Suprapubic skin (tissue), 4 donors: Measurements from ENCODE around the gene GALNT11. TPM values are rescaled to one million over a fixed set of nuclear protein-coding genes. Genes with fewer than 3 reads are reported as not detected.

Experiments used
- DNase-seq, 2 donors: peaks; one replicate each; pipeline ENCODE4 v3.0.0-alpha.2; 2019; ENCODE audit warnings: low spot score in 2 of 2
- H3K27ac ChIP-seq: fragments of 200-600 bp; sonication (generic); one replicate; pipeline ENCODE4 v1.5.1; 2019
- H3K27me3 ChIP-seq: fragments of 200-600 bp; sonication (generic); one replicate; pipeline ENCODE4 v1.5.1; 2019
- H3K36me3 ChIP-seq: fragments of 200-600 bp; sonication (generic); one replicate; pipeline ENCODE4 v1.5.1; 2019
- H3K4me1 ChIP-seq: fragments of 200-600 bp; sonication (generic); one replicate; pipeline ENCODE4 v1.5.1; 2019
- H3K4me3 ChIP-seq: fragments of 200-600 bp; sonication (generic); one replicate; pipeline ENCODE4 v1.5.1; 2019; ENCODE audit warnings: mild to moderate bottlenecking
- H3K9me3 ChIP-seq: fragments of 200-600 bp; sonication (generic); one replicate; pipeline ENCODE4 v1.5.1; 2019
- CTCF ChIP-seq, 2 donors: fragments of 200-600 bp in 1 of 2; fragments of 450-650 bp in 1 of 2; sonication (generic) in 1 of 2; IDR thresholded peaks; one replicate each; pipeline ENCODE4 v1.5.1; 2016 to 2019; ENCODE audit warnings: antibody characterized with exemption in 2 of 2, mild to moderate bottlenecking in 1 of 2, moderate library complexity in 1 of 2
- EP300 ChIP-seq: sonication (generic); formaldehyde crosslinking; IDR thresholded peaks from one replicate; pipeline ENCODE4 v1.6.1; 2017; ENCODE audit warnings: antibody characterized with exemption
- POLR2A ChIP-seq, 2 donors: fragments of 450-650 bp; IDR thresholded peaks; one replicate each; pipeline ENCODE4 v1.6.1; 2017; ENCODE audit warnings: antibody characterized with exemption in 2 of 2, mild to moderate bottlenecking in 2 of 2, moderate library complexity in 2 of 2
- POLR2AphosphoS5 ChIP-seq, 3 donors: sonication (generic); formaldehyde crosslinking; IDR thresholded peaks; one replicate each; pipeline ENCODE4 v1.6.1; 2017; ENCODE audit warnings: antibody characterized with exemption in 3 of 3
- WGBS: methylation state at CpG from one replicate; pipeline ENCODE4 v1.1.5; 2018; 5-methylcytosine and 5-hydroxymethylcytosine counted together
- total RNA-seq, 4 donors: library from RNA; depleted of rRNA; stranded (reverse); fragments of >200 nt; gene quantifications; one replicate each; pipeline ENCODE4 v1.1.0, GENCODE V29; 2016

The GALNT11 gene
- total RNA-seq, 4 donors from 2014 or later, result 34.5 to 48.6 (median 42.5) TPM

GRCh38 chr7:151987748-151988529 is 37.5 kb upstream of the GALNT11 start:
- Histone ChIP-seq H3K4me1 (peaks cover 3% of the 10 kb centered on the region), H3K27me3 (peaks cover 7% of the 10 kb centered on the region), H3K27ac (no peak overlapping the region), H3K9me3 (no peaks in the 10 kb centered on the region), H3K4me3 (no peak overlapping the region), H3K36me3 (no peaks in the 10 kb centered on the region)
- no peak for TF ChIP-seq POLR2A (IDR thresholded peaks at IDR 0.05)
- no peak for TF ChIP-seq EP300
- TF ChIP-seq CTCF (IDR thresholded peaks at IDR 0.05), result no peak
- TF ChIP-seq POLR2AphosphoS5 (IDR thresholded peaks at IDR 0.05), result no peak
- 76% methylated on average over 14 of the region's 18 CpGs for WGBS
- DNase-seq, result no peak

- TF ChIP-seq POLR2A (IDR thresholded peaks at IDR 0.05) (no peak), CTCF (IDR thresholded peaks at IDR 0.05) (peak in 1 of 2 donors; percentile 13), EP300 (no peak)
- no peaks in the 10 kb centered on the region for H3K36me3 ChIP-seq
- peaks cover 3% of the 10 kb centered on the region for H3K4me1 ChIP-seq
- no peaks in the 10 kb centered on the region for H3K9me3 ChIP-seq
- H3K27me3 ChIP-seq, result peaks cover 8% of the 10 kb centered on the region
- no peak overlapping the region for H3K4me3 ChIP-seq
- no peak for DNase-seq
- WGBS, result 14% methylated on average over 12 of the region's 12 CpGs
- no peak overlapping the region for H3K27ac ChIP-seq
Observed at GRCh38 chr7:151992375-151992774, 33.1 kb upstream of the GALNT11 start.

GRCh38 chr7:151993977-151994676 is 31.3 kb upstream of the GALNT11 start:
- H3K27ac ChIP-seq, result no peak overlapping the region
- 56% methylated on average over 14 of the region's 14 CpGs for WGBS
- peaks cover 2% of the 10 kb centered on the region for H3K27me3 ChIP-seq
- no peak for DNase-seq
- TF ChIP-seq EP300 (no peak), POLR2AphosphoS5 (IDR thresholded peaks at IDR 0.05) (no peak), POLR2A (IDR thresholded peaks at IDR 0.05) (no peak), CTCF (IDR thresholded peaks at IDR 0.05) (no peak)
- H3K9me3 ChIP-seq, result no peaks in the 10 kb centered on the region
- H3K4me1 ChIP-seq, result peaks cover 3% of the 10 kb centered on the region
- no peak overlapping the region for H3K4me3 ChIP-seq
- no peaks in the 10 kb centered on the region for H3K36me3 ChIP-seq

GRCh38 chr7:151999424-152000090 is 25.9 kb upstream of the GALNT11 start:
- no peaks in the 10 kb centered on the region for H3K4me1 ChIP-seq
- 67% methylated on average over 6 of the region's 6 CpGs for WGBS
- H3K27me3 ChIP-seq, result peaks cover 6% of the 10 kb centered on the region
- H3K36me3 ChIP-seq, result no peaks in the 10 kb centered on the region
- no peak for DNase-seq
- TF ChIP-seq CTCF (IDR thresholded peaks at IDR 0.05), result no peak
- no peak for TF ChIP-seq POLR2AphosphoS5 (IDR thresholded peaks at IDR 0.05)
- TF ChIP-seq EP300, result no peak
- TF ChIP-seq POLR2A (IDR thresholded peaks at IDR 0.05), result no peak
- no peak overlapping the region for H3K4me3 ChIP-seq
- H3K9me3 ChIP-seq, result no peaks in the 10 kb centered on the region
- H3K27ac ChIP-seq, result no peak overlapping the region

GRCh38 chr7:152000191-152000590 is 25.3 kb upstream of the GALNT11 start:
- 95% methylated on average over 1 of the region's 1 CpG for WGBS
- no peak for DNase-seq
- Histone ChIP-seq H3K27me3 (peaks cover 6% of the 10 kb centered on the region), H3K4me3 (no peak overlapping the region), H3K36me3 (no peaks in the 10 kb centered on the region), H3K27ac (no peak overlapping the region), H3K9me3 (no peaks in the 10 kb centered on the region), H3K4me1 (no peaks in the 10 kb centered on the region)
- TF ChIP-seq EP300, result no peak
- TF ChIP-seq CTCF (IDR thresholded peaks at IDR 0.05), result no peak
- TF ChIP-seq POLR2AphosphoS5 (IDR thresholded peaks at IDR 0.05), result no peak
- TF ChIP-seq POLR2A (IDR thresholded peaks at IDR 0.05), result no peak
